Measurements from ENCODE around the gene GGA1.

DNA sequence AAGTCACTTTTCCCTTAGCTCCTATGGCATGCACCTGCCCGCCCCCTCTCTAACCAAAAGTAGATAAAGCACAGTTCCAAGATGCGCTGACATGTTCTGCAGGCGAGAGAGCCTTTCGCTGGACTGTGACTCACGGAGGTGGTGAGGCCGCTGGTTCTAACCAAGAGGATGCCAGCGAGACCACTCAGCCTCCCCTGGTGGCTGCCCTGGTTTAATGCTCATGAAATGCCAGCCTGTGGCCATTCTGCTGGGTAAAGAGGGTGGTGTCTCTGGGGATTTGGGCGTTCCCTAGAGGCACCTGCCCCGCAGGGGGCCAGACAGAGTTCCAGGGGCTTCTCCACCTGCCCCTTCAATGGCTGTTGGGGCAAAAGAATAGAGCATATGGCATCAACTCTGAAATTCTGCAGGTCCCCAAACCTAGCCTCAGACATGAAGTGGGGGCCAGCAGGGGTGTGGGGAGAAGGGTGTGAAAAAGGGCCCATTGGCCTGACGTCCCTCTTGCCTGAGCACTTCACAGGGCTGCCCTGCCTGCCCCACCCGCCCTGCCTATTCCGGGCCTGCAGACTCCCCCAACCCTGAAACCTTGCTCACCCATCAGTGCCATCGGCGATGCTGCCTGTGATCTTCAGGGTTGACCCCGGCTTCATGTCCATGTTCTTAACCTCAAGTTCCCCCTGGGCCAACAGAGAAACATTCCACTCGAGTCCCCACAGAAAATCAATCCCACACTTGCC is 37.2 kb upstream of the GGA1 start:
- TF ChIP-seq EZH2 (IDR thresholded peaks at IDR 0.05; ENCODE audit: insufficient read depth, poor library complexity, severe bottlenecking) = no peak
- no peak for TF ChIP-seq EZH2phosphoT487 (IDR thresholded peaks at IDR 0.05; ENCODE audit: insufficient read depth, low read depth)
